ES-I3 (cell line): ENCODE measurements around the gene G0S2.
A peak's percentile ranks its signal among the peaks of the same experiment; 100 is the strongest.

Source experiments
- H3K36me3 ChIP-seq: 2 replicates; pipeline ENCODE4 v1.6.1; 2013; ENCODE audit warnings: mild to moderate bottlenecking, low read length, control low read depth, moderate library complexity; ENCODE audit not compliant: insufficient read depth
- H3K4me1 ChIP-seq: 2 replicates; pipeline ENCODE4 v1.6.1; 2013; ENCODE audit warnings: mild to moderate bottlenecking, control low read depth, low read length; ENCODE audit not compliant: insufficient read depth
- H3K9ac ChIP-seq: 2 replicates; pipeline ENCODE4 v1.6.1; 2013; ENCODE audit warnings: low read depth, mild to moderate bottlenecking, low read length, moderate library complexity
- H3K9me3 ChIP-seq: 2 replicates; pipeline ENCODE4 v1.6.1; 2013; ENCODE audit warnings: mild to moderate bottlenecking, low read length, moderate library complexity; ENCODE audit not compliant: control insufficient read depth, insufficient read depth

Gene G0S2

DNA sequence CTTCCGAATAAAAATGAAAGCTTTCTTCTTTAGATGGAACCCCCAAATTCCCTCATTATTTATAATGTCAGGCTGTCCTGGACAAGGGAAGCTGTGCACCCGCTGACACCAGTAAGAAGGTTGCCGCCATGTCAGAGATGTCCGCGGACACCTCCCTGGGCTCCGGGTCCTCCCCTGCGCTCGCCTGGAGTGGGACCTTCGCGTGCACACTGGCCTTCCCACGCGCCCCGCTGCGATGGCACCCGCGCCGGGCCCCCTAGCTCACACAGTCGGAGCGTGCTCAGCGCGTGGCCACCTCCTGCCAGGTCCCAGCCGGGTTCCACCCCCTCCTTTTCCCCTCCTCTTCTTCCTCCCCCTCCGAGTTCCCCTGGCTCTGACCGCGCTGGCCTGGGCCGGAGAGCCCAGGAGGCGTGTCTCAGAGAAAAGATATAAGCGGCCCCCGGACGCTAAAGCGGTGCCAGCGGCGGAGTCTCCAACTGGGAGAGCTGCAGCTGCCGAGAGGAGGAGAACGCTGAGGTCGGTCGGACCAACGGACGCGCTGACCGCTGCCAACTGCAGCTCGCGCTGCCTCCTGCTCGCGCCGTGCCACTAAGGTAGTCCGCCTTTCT is at the start of gene G0S2:
TSS of gene G0S2 (plus strand) at position 456 of the 608 bp plus-strand sequence. CDS start 273 bp downstream, outside the sequence.
- Histone ChIP-seq H3K36me3 (no peaks in the 10 kb centered on the region), H3K4me1 (peaks cover 16% of the 10 kb centered on the region), H3K9me3 (no peaks in the 10 kb centered on the region), H3K9ac (peak within 1 kb of the TSS; percentile 52)

DNA sequence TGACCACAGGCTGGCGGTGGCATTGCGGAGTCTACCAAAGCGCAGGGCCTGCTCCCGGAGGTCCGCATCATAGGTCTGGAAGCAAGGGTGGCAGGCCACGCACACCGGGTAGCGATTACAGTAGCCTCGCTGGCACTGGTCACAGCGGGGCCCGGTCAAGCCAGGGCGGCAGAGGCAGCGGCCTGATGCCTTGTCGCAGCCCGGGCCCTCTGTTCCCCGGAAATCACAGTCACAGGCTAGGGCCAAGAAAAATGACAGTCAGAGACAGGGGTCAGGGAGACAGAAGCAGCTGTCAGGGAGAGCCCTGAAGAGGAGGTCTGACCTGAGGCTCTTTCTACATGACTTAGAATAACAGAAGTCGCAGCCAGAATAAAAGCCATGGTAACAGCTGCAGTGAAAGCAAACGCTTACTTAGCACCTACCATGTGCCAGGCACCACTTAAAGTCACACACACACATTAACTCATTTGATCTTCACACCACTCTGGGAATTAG is 49.4 kb upstream of the G0S2 start:
- Histone ChIP-seq H3K4me1 (peaks cover 21% of the 10 kb centered on the region), H3K9me3 (no peaks in the 10 kb centered on the region), H3K9ac (no peak overlapping the region), H3K36me3 (no peaks in the 10 kb centered on the region)

DNA sequence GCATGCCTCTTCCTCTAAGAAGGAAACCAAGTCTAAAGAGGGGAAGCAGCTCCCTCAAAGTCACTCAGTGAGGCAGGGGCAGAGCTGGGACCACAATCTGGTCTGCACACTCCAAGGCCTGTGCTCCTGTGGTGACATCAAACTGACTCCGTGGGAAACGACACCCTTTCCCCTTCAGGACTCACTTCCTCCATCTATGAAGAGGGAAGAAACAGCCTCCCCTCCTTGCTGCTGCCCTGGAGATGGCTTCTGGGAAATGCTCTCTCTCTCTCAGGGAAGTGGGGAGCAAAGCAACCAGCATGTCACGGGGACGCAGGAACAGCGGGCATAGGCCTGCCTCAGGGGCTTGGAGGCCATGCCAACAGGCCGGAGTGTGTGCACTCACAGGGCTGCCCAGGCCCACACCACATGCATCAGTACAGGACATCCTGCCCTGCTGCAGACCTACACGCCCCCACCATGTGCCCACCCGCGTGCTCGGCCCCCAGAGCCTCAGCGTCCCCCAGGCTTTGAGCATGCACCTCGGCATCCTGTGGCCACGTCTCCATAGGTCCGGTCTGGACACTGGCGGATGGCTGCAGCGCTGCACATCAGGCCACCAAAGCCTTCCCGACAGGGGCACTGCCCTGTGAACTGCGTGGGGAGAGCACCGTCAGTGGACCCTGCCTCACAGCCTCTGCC is 48.7 kb upstream of the G0S2 start:
- Histone ChIP-seq H3K4me1 (peaks cover 24% of the 10 kb centered on the region), H3K36me3 (no peaks in the 10 kb centered on the region), H3K9ac (no peak overlapping the region)

DNA sequence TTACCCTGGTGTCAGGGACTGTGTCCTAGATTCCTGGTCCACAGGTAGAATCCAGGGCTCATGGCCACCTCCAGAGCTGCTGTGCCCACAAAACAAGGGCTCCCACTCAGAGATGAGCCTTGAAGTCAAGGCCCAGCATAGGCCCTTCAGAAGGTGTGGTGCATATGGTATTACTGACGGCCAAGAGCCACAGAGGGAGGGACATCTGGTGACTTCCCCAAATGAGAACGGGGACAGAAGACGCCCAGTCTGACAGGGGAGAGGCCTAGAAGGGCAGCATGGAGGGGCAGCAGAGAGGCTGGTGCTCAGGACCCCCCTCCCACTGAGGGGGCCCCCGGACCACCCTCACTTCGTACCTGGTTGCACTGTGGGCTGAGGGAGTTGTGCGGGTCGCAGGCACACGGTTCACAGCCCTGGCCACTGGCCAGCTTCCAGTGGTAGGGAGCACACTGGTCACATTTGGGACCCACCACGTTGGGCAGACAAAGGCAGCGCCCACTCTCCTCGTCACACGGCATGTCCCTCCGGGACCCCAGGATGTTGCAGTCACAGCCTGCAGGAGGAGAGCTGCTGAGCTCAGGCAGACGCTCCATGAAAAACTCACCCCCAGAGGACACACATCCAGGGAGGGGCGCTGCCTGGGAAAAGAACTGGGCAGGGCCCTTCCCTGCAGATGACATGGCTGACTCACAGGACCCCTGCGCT is 48.0 kb upstream of the G0S2 start:
- Histone ChIP-seq H3K36me3 (no peaks in the 10 kb centered on the region), H3K4me1 (peaks cover 24% of the 10 kb centered on the region), H3K9me3 (no peaks in the 10 kb centered on the region), H3K9ac (no peak overlapping the region)

More for the DNA sequence above, 48.7 kb upstream of the G0S2 start:
- no peaks in the 10 kb centered on the region for H3K9me3 ChIP-seq

GRCh38 chr1:209627732-209628196 is 47.4 kb upstream of the G0S2 start:
- no peaks in the 10 kb centered on the region for H3K9me3 ChIP-seq
- H3K4me1 ChIP-seq, result peaks cover 24% of the 10 kb centered on the region
- H3K36me3 ChIP-seq, result no peaks in the 10 kb centered on the region
- H3K9ac ChIP-seq, result no peak overlapping the region

DNA sequence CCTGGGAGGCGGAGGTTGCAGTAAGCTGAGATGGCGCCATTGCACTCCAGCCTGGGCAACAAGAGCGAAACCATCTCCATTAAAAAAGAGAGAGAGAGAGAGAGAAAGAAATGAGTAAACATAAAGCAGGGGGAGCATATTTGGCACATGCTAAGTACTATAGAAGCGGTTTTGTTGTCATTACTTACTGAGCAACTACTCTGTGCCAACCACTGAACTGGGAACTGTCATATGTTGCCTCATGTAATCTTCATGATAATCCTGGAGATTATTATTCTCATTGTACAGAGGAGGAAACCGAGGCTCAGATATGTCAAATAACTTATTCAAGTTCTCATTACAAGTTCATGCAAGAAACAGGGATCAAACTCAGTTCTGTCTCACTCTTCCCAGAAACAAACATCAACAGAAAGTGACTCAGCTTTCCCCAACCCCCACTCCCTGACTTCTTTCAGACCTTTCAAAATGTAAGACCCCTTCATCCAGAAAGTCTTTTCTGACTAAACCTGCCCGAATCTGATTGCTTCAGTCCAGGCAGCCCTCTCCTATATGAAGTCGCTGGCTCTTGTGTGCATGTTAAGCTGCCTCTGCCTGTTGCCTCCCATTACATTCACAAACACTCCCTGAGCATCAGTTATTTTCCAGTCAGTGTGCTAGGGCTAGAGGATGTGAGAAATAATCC is 46.5 kb upstream of the G0S2 start:
- Histone ChIP-seq H3K9me3 (no peaks in the 10 kb centered on the region), H3K9ac (no peak overlapping the region), H3K4me1 (peaks cover 24% of the 10 kb centered on the region), H3K36me3 (no peaks in the 10 kb centered on the region)

DNA sequence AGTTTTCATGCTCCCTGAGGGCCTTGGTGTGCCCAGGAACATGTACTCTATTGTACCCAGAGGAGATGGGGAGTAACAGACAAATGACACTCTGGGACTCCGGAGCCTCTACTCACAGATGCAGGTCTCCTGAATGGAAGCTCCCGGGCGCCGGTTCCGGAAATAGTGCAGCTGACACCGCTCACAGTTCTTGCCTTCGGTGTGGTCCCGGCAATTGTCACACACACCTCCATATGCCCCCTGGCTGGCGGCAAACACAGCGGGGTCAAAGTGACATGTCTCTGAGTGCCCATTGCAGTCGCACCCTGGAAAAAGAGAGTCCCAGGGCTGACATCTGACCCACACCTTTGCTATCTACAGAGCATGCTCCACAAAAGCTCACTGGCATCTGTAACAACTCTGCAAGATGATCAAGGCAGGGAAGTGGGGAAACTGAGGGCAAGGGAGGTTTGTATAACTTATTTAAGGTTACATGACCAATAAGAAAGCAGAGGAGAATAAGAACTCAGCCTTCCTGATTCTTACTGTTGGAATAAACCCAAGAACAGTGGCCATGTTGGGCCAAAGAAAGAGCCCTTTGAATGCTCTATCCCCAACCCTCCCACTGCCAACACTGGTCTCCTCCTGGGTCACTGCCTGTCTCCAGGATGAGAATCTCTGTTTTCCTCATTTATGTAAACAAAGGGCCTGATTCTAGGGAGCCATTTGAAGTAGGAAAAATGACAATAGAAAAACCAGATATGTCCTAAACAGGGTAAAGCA is 45.4 kb upstream of the G0S2 start:
- Histone ChIP-seq H3K9ac (no peak overlapping the region), H3K4me1 (peaks cover 24% of the 10 kb centered on the region), H3K36me3 (no peaks in the 10 kb centered on the region), H3K9me3 (no peaks in the 10 kb centered on the region)

DNA sequence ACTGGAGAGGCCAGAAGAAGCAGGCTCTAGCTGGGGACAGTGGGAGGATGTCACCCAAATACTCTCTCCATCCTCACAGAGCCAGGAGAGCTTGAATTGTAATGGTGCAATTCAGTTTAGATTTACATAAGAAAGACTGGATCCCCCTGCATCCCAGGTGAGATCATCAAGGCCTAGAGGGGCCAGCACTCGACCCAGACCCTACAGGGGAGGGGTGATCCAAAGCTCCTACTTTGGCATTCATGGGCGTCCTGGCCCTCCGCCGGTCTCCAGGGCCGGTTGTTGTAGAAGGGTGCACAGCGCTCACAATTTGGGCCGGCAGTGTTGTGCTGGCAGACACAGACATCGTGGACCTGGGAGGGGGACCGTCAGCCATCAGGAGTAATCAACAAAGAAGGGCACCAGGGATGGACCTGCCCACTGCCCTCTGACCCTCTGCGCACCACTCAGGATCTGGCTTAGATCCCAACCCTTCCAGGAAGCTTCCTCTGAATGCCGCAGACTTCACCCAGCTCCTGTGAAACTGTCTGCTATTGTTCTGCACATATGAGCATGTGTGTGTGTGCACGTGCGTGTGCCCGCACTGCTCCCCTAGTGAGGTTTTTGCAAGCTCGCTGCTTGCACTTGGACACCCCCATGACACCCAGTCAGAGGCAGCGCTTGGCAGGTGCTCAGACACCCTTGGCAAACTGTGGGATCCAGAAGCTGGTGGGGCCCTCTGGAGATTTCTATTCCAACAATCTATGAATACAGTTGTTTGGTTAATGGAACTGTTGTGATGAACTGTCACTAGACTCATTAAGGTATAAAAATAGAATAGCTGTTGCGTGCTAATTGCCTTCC is 44.6 kb upstream of the G0S2 start:
- H3K36me3 ChIP-seq, result no peaks in the 10 kb centered on the region
- peaks cover 24% of the 10 kb centered on the region for H3K4me1 ChIP-seq
- no peak overlapping the region for H3K9ac ChIP-seq
- no peaks in the 10 kb centered on the region for H3K9me3 ChIP-seq

DNA sequence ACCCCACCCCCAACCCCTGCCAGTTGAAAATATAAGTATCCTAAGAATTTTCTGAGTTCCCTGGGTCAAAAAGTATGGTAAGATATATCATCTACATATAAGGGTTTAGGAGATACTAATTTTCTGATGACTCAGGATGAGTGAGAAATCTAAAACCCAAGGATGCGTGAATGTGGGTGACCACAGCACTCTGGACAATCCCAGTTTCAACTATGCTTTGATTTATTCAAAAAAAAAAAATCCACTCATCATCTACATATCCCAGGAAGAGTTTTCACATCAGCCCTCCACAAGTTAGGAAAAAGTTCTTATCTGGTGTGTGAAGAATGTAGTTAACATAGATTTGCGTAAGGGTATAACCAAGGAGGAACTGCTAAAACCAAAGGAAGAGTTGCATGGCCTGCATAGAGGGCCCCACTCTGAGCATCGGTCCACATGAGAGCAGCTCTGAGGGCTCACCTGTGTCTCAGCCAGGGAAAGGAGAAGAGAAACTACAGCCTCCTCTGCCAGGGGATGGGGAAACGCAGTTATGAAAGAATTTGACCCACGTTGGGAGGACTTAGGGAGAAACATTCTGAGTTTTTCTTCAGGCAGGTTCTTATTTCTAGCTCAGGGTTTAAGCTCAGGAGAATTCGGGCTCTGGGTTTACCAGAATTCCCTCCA is 41.7 kb upstream of the G0S2 start:
- Histone ChIP-seq H3K9me3 (no peaks in the 10 kb centered on the region), H3K4me1 (peaks cover 24% of the 10 kb centered on the region), H3K36me3 (no peaks in the 10 kb centered on the region), H3K9ac (no peak overlapping the region)

- Histone ChIP-seq H3K9me3 (no peaks in the 10 kb centered on the region), H3K36me3 (no peaks in the 10 kb centered on the region), H3K4me1 (peaks cover 17% of the 10 kb centered on the region), H3K9ac (no peak overlapping the region)
Observed at GRCh38 chr1:209634005-209634737, 41.0 kb upstream of the G0S2 start.

- no peaks in the 10 kb centered on the region for H3K9me3 ChIP-seq
- no peaks in the 10 kb centered on the region for H3K36me3 ChIP-seq
- H3K9ac ChIP-seq, result no peak overlapping the region
- H3K4me1 ChIP-seq, result peaks cover 3% of the 10 kb centered on the region; the same call in 1 of the 2 replicates
Observed at GRCh38 chr1:209635850-209636249, 39.4 kb upstream of the G0S2 start.

GRCh38 chr1:209641832-209642172 is 33.4 kb upstream of the G0S2 start:
- Histone ChIP-seq H3K36me3 (no peaks in the 10 kb centered on the region), H3K9me3 (no peaks in the 10 kb centered on the region), H3K9ac (no peak overlapping the region), H3K4me1 (peaks cover 2% of the 10 kb centered on the region; the same call in 1 of the 2 replicates)
